ENCODE measurements around the gene GCSAM. TPM values are rescaled to one million over a fixed set of nuclear protein-coding genes. Genes with fewer than 3 reads are reported as not detected.
"Not testable (repeated sequence)": the region's sequence is repeated elsewhere in the genome, so short reads cannot be mapped to it uniquely, and the experiment has no call there.

Gene GCSAM
- polyA plus RNA-seq, 3 donors, result 0.86 to 2.0 (median 1.7) TPM

DNA sequence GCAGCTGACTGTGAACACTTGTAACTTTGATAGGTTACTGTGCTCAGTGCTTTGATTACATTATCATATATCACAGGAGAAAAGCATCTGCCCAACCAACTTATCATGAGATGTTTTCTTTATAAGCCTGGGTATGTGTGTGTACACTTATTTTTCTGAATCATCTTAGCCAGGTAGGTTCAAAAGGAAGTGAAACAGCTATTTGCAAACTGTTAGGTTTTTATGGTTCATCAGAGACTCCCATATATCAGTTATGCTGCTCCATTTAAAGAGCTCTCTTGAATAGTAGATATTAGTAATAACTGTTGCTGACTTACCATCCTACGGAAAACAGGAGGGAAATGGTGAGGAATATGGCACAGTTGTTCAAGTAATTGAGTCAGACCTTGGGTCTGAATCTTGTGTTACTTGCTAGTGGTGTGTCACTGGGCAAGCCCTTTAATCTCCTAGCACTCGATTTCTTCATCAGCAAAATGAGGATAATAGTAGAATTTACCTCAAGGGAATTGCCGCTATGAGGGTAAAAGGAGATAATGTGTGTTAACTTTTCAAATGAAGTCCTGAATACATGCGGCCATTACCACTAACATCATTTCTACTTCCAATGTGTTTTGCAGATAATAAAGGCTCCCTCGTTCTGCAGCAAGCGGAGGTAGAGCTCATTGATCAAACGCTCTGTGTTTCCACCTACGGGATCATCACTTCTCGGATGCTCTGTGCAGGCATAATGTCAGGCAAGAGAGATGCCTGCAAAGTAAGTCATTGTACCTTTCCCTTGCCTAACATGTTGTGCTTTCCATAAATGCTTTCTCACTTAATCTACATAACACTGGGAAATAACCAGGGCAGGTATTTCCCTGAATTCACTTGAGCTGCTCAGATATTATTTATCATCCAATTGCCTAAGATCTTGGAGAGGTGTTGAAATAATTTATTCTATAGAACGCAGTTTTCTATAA lies 54.6 kb downstream of the GCSAM start:
- no peak for DNase-seq (ENCODE audit: low read depth in 3 of 3, low spot score in 2 of 3)

DNA sequence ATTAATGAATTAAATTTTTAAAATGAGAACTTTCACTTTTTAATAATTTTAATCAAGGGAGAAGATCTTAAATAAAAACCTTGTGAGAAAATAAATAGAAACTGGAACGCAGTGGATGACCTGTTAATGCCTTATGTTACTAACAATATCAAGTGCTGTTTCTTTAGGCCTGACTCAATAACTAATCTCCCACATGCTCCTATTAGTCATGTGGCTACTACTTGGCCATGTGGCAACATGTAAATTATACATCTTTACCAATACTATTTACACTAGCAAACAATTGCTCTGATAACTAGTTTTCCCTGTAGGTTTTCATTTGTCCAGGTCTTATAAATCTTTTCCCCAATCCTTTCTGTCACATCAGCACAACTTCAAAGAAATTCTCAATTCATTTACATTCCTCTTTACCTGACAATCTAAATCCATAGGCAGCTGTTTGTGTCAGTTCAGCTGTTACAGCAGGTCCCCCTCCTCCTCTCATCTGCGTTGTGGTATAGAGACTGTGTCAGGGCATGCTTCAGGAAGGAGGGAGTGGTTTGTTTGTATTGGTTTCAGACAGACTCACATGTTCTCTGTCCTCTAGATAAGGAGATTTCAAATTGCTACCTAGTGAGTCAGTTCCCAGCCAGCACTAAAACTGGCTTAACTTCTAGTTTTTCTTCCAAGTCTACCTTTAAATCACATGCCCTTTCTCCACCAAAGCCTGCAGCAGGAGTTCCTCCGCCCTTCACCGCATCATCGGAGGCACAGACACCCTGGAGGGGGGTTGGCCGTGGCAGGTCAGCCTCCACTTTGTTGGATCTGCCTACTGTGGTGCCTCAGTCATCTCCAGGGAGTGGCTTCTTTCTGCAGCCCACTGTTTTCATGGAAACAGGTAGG lies 58.2 kb downstream of the GCSAM start:
- no peak for DNase-seq (ENCODE audit: low read depth in 3 of 3, low spot score in 2 of 3)

DNA sequence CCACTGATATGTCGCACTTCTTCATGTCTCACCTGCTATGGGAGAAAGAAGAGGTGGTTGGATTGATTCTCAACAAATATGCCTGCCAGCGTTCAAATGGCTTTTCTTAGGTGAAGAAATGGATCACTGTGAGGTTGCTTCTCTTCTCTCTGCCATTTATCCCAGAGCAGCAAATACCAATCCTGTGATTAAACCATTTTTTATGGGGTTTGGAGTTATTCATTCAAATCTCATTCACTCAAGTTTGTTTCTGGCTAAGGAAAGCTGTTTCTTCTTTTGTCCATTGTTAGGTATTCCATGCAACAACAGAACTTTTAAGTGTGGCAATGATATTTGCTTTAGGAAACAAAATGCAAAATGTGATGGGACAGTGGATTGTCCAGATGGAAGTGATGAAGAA lies 59.0 kb downstream of the GCSAM start:
- DNase-seq (ENCODE audit: low read depth in 3 of 3, low spot score in 2 of 3), result no peak

DNA sequence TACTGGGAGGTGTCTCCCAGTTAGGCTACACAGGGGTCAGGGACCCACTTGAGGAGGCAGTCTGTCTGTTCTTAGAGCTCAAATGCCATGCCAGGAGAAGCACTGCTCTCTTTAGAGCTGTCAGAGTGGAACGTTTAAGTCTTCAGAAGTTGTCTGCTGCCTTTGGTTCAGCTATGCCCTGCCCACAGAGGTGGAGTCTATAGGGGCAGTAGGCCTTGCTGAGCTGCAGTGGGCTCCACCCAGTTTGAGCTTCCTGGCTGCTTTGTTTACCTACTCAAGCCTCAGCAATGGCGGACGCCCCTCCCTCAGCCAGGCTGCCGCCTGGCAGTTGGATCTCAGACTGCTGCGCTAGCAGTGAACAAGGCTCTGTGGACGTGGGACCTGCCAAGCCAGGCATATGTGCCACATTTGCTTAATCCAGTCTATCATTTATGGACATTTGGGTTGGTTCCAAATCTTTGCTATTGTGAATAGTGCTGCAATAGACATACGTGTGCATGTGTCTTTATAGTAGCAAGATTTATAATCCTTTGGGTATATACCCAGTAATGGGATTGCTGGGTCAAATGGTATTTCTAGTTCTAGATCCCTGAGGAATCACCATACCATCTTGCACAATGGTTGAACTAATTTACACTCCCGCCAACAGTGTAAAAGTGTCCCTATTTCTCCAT lies 60.5 kb downstream of the GCSAM start:
- DNase-seq (ENCODE audit: low read depth in 3 of 3, low spot score in 2 of 3), result not testable (repeated sequence)

Other genes with a start within 250 kb of the GCSAM start
- 10 to 100 TPM; 51.5 to 58.1 (median 53.8) TPM for gene ABHD10, start 154.2 kb downstream of the GCSAM start, polyA plus RNA-seq (ENCODE audit: insufficient read length in 3 of 3)
- 1 to 10 TPM; 1.4 to 2.1 (median 2.1) TPM for gene TAGLN3, start 134.3 kb downstream of the GCSAM start, polyA plus RNA-seq (ENCODE audit: insufficient read length in 3 of 3)
- gene TMPRSS7, start 98.5 kb downstream of the GCSAM start, polyA plus RNA-seq (ENCODE audit: insufficient read length in 3 of 3), result not detected
- 1 to 10 TPM; 4.9 to 5.9 (median 5.5) TPM for gene C3orf52, start 46.9 kb downstream of the GCSAM start, polyA plus RNA-seq (ENCODE audit: insufficient read length in 3 of 3)
- gene SLC9C1, start 161.0 kb upstream of the GCSAM start, polyA plus RNA-seq (ENCODE audit: insufficient read length in 3 of 3), result under 1 TPM; 0.34 to 0.80 (median 0.80) TPM
- gene CD200, start 199.9 kb upstream of the GCSAM start, polyA plus RNA-seq (ENCODE audit: insufficient read length in 3 of 3), result 10 to 100 TPM; 39.5 to 44.1 (median 43.0) TPM